Measurements from ENCODE around the gene KRTAP4-1. TPM values are rescaled to one million over a fixed set of nuclear protein-coding genes. Genes with fewer than 3 reads are reported as not detected.
"Not testable (repeated sequence)": the region's sequence is repeated elsewhere in the genome, so short reads cannot be mapped to it uniquely, and the experiment has no call there.

KRTAP4-1 gene
- total and polyA plus RNA-seq, 4 donors, result not detected

- Histone ChIP-seq H3K9ac (ENCODE audit: low read depth in 1 of 2, low read length in 2 of 2) (no peak within 1 kb of the TSS), H3K4me1 (ENCODE audit: control insufficient read depth in 4 of 4, insufficient read depth in 4 of 4, low read length in 3 of 4) (no peaks in the 10 kb centered on the region), H3K4me3 (ENCODE audit: low read depth in 1 of 3, low read length in 3 of 3) (no peak within 1 kb of the TSS), H3K36me3 (ENCODE audit: control insufficient read depth in 4 of 4, insufficient read depth in 3 of 4, low read depth in 1 of 4, low read length in 3 of 4) (no peaks in the 10 kb centered on the region), H3K27ac (ENCODE audit: low read depth in 1 of 2, low read length in 2 of 2) (no peak within 1 kb of the TSS), H3K27me3 (ENCODE audit: control insufficient read depth in 4 of 4, insufficient read depth in 4 of 4, low read length in 3 of 4) (peaks cover 0 to 3% (median 0%) of the 10 kb centered on the region in 4 donors), H3K9me3 (ENCODE audit: control insufficient read depth in 4 of 4, low read length in 3 of 4) (no peaks in the 10 kb centered on the region)
- WGBS, result 42% methylated on average over 2 of the region's 2 CpGs
- no peak for DNase-seq (ENCODE audit: low spot score)
- TF ChIP-seq, protein P1, sequence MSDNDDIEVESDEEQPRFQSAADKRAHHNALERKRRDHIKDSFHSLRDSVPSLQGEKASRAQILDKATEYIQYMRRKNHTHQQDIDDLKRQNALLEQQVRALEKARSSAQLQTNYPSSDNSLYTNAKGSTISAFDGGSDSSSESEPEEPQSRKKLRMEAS (IDR thresholded peaks at IDR 0.05), result no peak
- TF ChIP-seq JUND (IDR thresholded peaks at IDR 0.05), result no peak
- TF ChIP-seq YY1 (IDR thresholded peaks at IDR 0.05), result no peak
- TF ChIP-seq NR2F2 (IDR thresholded peaks at IDR 0.05), result no peak
- no peak for TF ChIP-seq TAF1 (conservative IDR thresholded peaks at IDR 0.05)
- TF ChIP-seq, protein P2, sequence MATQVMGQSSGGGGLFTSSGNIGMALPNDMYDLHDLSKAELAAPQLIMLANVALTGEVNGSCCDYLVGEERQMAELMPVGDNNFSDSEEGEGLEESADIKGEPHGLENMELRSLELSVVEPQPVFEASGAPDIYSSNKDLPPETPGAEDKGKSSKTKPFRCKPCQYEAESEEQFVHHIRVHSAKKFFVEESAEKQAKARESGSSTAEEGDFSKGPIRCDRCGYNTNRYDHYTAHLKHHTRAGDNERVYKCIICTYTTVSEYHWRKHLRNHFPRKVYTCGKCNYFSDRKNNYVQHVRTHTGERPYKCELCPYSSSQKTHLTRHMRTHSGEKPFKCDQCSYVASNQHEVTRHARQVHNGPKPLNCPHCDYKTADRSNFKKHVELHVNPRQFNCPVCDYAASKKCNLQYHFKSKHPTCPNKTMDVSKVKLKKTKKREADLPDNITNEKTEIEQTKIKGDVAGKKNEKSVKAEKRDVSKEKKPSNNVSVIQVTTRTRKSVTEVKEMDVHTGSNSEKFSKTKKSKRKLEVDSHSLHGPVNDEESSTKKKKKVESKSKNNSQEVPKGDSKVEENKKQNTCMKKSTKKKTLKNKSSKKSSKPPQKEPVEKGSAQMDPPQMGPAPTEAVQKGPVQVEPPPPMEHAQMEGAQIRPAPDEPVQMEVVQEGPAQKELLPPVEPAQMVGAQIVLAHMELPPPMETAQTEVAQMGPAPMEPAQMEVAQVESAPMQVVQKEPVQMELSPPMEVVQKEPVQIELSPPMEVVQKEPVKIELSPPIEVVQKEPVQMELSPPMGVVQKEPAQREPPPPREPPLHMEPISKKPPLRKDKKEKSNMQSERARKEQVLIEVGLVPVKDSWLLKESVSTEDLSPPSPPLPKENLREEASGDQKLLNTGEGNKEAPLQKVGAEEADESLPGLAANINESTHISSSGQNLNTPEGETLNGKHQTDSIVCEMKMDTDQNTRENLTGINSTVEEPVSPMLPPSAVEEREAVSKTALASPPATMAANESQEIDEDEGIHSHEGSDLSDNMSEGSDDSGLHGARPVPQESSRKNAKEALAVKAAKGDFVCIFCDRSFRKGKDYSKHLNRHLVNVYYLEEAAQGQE (IDR thresholded peaks at IDR 0.05), result no peak
- TF ChIP-seq, protein P3, sequence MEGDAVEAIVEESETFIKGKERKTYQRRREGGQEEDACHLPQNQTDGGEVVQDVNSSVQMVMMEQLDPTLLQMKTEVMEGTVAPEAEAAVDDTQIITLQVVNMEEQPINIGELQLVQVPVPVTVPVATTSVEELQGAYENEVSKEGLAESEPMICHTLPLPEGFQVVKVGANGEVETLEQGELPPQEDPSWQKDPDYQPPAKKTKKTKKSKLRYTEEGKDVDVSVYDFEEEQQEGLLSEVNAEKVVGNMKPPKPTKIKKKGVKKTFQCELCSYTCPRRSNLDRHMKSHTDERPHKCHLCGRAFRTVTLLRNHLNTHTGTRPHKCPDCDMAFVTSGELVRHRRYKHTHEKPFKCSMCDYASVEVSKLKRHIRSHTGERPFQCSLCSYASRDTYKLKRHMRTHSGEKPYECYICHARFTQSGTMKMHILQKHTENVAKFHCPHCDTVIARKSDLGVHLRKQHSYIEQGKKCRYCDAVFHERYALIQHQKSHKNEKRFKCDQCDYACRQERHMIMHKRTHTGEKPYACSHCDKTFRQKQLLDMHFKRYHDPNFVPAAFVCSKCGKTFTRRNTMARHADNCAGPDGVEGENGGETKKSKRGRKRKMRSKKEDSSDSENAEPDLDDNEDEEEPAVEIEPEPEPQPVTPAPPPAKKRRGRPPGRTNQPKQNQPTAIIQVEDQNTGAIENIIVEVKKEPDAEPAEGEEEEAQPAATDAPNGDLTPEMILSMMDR (IDR thresholded peaks at IDR 0.05; ENCODE audit: low read depth, low read length, missing input control), result no peak
- no peak for TF ChIP-seq FOXA1 (IDR thresholded peaks at IDR 0.05)
- no peak for TF ChIP-seq HNF4G (IDR thresholded peaks at IDR 0.05)
- TF ChIP-seq FOXA2 (IDR thresholded peaks at IDR 0.05), result no peak
- no peak for TF ChIP-seq SP1 (IDR thresholded peaks at IDR 0.05)
- TF ChIP-seq RAD21 (IDR thresholded peaks at IDR 0.05), result no peak
- TF ChIP-seq ATF3 (IDR thresholded peaks at IDR 0.05), result no peak
- TF ChIP-seq GABPA (IDR thresholded peaks at IDR 0.05 in 1 of 2, conservative IDR thresholded peaks at IDR 0.05 in 1 of 2), result no peak
- no peak for TF ChIP-seq ZBTB33 (IDR thresholded peaks at IDR 0.05)
- no peak for TF ChIP-seq EGR1 (IDR thresholded peaks at IDR 0.05; ENCODE audit: low read depth in 2 of 2)
- TF ChIP-seq HNF4A (conservative IDR thresholded peaks at IDR 0.05), result no peak
- TF ChIP-seq RXRA (IDR thresholded peaks at IDR 0.05), result no peak
Measured at GRCh38 chr17:41149652-41149985, 35.1 kb downstream of the KRTAP4-1 start, which contains the start of gene KRTAP4-5. KRTAP4-5 (minus strand) TSS chr17:41149825; CDS start chr17:41149767, 58 bp downstream.

DNA sequence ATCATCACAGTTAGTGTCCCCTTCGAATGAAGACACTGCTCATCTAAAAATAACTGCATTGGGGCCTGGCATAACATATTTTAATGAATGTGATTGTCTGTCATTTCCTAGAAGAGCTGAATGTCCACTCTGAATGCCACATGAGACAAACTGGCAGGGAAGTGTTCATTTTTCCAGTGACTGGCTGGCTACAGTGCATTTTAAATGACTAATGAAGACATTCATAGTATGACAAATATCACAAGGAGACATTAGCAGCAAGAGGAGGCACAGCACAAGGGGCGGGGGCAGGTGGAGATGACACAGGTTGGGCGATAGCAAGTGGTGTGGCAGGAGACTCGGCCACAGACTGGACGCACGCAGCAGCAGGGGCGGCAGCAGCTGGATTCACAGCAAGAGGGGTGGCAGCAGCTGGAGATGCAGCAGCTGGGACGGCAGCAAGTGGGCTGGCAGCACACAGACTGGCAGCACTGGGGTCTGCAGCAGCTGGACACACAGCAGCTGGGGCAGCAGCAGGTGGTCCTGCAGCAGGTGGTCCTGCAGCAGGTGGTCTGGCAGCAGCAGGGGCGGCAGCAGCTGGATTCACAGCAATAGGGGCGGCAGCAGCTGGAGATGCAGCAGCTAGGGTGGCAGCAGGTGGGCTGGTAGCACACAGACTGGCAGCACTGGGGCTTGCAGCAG lies 35.6 kb downstream of the KRTAP4-1 start:
- not testable (repeated sequence) for H3K27ac ChIP-seq (ENCODE audit: low read depth in 1 of 2, low read length in 2 of 2); H3K36me3 ChIP-seq (ENCODE audit: control insufficient read depth in 4 of 4, insufficient read depth in 3 of 4, low read depth in 1 of 4, low read length in 3 of 4); H3K9ac ChIP-seq (ENCODE audit: low read depth in 1 of 2, low read length in 2 of 2); H3K4me1 ChIP-seq (ENCODE audit: control insufficient read depth in 4 of 4, insufficient read depth in 4 of 4, low read length in 3 of 4); H3K4me3 ChIP-seq (ENCODE audit: low read depth in 1 of 3, low read length in 3 of 3); H3K9me3 ChIP-seq (ENCODE audit: control insufficient read depth in 4 of 4, low read length in 3 of 4); H3K27me3 ChIP-seq (ENCODE audit: control insufficient read depth in 4 of 4, insufficient read depth in 4 of 4, low read length in 3 of 4); DNase-seq (ENCODE audit: low spot score)
- 71% methylated on average over 10 of the region's 10 CpGs for WGBS
